PC-9 (cell line): Measurements from ENCODE around the gene KCNIP1. TPM values are rescaled to one million over a fixed set of nuclear protein-coding genes. Genes with fewer than 3 reads are reported as not detected.

ENCODE experiments used
- BruUV-seq: library from RNA; stranded (reverse); fragments of 400-500 nt; replicated peaks from 2 replicates; lab custom pipeline; 2021; lab: Mats Ljungman, UMichigan
- CTCF ChIA-PET: fragments of 300-600 bp; sonication (Branson Sonifier 250); formaldehyde crosslinking; loops from one replicate; lab custom pipeline; 2022; ENCODE audit warnings: antibody characterized with exemption; lab: Charles Lee
- POLR2A ChIA-PET: fragments of 300-600 bp; sonication (Branson Sonifier 250); formaldehyde crosslinking; loops from one replicate; lab custom pipeline; 2022; ENCODE audit warnings: antibody characterized with exemption; ENCODE audit not compliant: unreplicated experiment; lab: Charles Lee
- DNase-seq, 2 experiments: peaks; one replicate each; pipeline versions ENCODE4 v3.0.0 to v3.0.0-alpha.2; 2015 to 2022; ENCODE audit warnings: mixed read lengths in 1 of 2
- H2AFZ ChIP-seq: fragments of 200-600 bp; sonication (generic); 2 replicates; pipeline ENCODE4 v1.8.1; 2017; ENCODE audit warnings: antibody characterized with exemption
- H3F3A ChIP-seq: fragments of 200-600 bp; sonication (generic); 2 replicates; pipeline ENCODE4 v1.8.1; 2017; ENCODE audit warnings: antibody characterized with exemption, mild to moderate bottlenecking, low read depth; ENCODE audit not compliant: insufficient read depth
- H3K27ac ChIP-seq: fragments of 200-600 bp; sonication (generic); 2 replicates; pipeline ENCODE4 v1.6.1; 2016; ENCODE audit warnings: mixed run types
- H3K27me3 ChIP-seq: fragments of 200-600 bp; sonication (generic); 2 replicates; pipeline ENCODE4 v1.6.1; 2016; ENCODE audit warnings: low read depth, mixed run types; ENCODE audit not compliant: insufficient read depth
- H3K36me3 ChIP-seq: fragments of 200-600 bp; sonication (generic); 2 replicates; pipeline ENCODE4 v1.6.1; 2016; ENCODE audit warnings: low read depth, mixed run types
- H3K4me1 ChIP-seq: fragments of 200-600 bp; sonication (generic); replicated peaks from 2 replicates; pipeline ENCODE4 v1.6.1; 2016; ENCODE audit warnings: mixed run types; ENCODE audit not compliant: insufficient read depth
- H3K4me2 ChIP-seq: fragments of 200-600 bp; sonication (generic); 2 replicates; pipeline ENCODE4 v1.6.1; 2017; ENCODE audit warnings: mixed run types
- H3K4me3 ChIP-seq: fragments of 200-600 bp; sonication (generic); 2 replicates; pipeline ENCODE4 v1.6.1; 2016; ENCODE audit warnings: mixed run types
- H3K79me2 ChIP-seq: fragments of 200-600 bp; sonication (generic); 2 replicates; pipeline ENCODE4 v1.6.1; 2017; ENCODE audit warnings: low read depth, mixed run types
- H3K9me2 ChIP-seq: fragments of 200-600 bp; sonication (generic); 2 replicates; pipeline ENCODE4 v1.8.1; 2017; ENCODE audit warnings: mild to moderate bottlenecking; ENCODE audit not compliant: insufficient read depth
- H3K9me3 ChIP-seq: fragments of 200-600 bp; sonication (generic); 2 replicates; pipeline ENCODE4 v1.8.1; 2016; ENCODE audit warnings: low read depth; ENCODE audit not compliant: insufficient read depth
- H4K20me1 ChIP-seq: fragments of 200-600 bp; sonication (generic); 2 replicates; pipeline ENCODE4 v1.8.1; 2017; ENCODE audit not compliant: insufficient read depth
- CTCF ChIP-seq: fragments of 200-600 bp; sonication (generic); conservative IDR thresholded peaks from 2 replicates; pipeline ENCODE4 v1.6.1; 2017; ENCODE audit warnings: mixed run types, antibody characterized with exemption, mild to moderate bottlenecking, moderate library complexity
- EZH2 ChIP-seq: fragments of 200-600 bp; sonication (generic); IDR thresholded peaks from 2 replicates; pipeline ENCODE4 v1.8.0; 2017; ENCODE audit warnings: antibody characterized with exemption, low read depth
- intact Hi-C: fragments of 100-400 bp; cut with micrococcal nuclease; formaldehyde crosslinking; loops from one replicate; pipeline ENCODE4 v1.10.0; 2022; ENCODE audit not compliant: unreplicated experiment
- total RNA-seq: library from RNA; stranded (reverse); gene quantifications from 2 replicates; pipeline ENCODE4 v1.2.3, GENCODE V29; 2021

Gene KCNIP1
- total RNA-seq, 1 experiment from 2014 or later: not detected

- CTCF ChIA-PET: no interaction called here
- H3K4me2 ChIP-seq: no peak overlapping the region
- no peaks in the 10 kb centered on the region for H4K20me1 ChIP-seq
- H3K36me3 ChIP-seq: no peaks in the 10 kb centered on the region
- no peaks in the 10 kb centered on the region for H3K9me2 ChIP-seq
- H3K79me2 ChIP-seq: no peaks in the 10 kb centered on the region
- no peak for DNase-seq
- POLR2A ChIA-PET: no interaction called here
- H3K27ac ChIP-seq: no peak overlapping the region
- peaks cover 20% of the 10 kb centered on the region for H3K4me1 ChIP-seq
- H2AFZ ChIP-seq: no peak overlapping the region
- H3F3A ChIP-seq: peaks cover 14% of the 10 kb centered on the region; the same call in 1 of the 2 replicates
- intact Hi-C loops: no loop called here
- H3K9me3 ChIP-seq: no peaks in the 10 kb centered on the region; the same call in 1 of the 2 replicates
- no peak overlapping the region for H3K4me3 ChIP-seq
- no peaks in the 10 kb centered on the region; the same call in 1 of the 2 replicates for H3K27me3 ChIP-seq
- no peak for TF ChIP-seq CTCF
- TF ChIP-seq EZH2: no peak
- BruUV-seq: no TSS peak
Observed at GRCh38 chr5:170519549-170519948, 15.7 kb downstream of the KCNIP1 start.

- Histone ChIP-seq H3K36me3 (no peaks in the 10 kb centered on the region), H3K79me2 (no peaks in the 10 kb centered on the region), H3K4me1 (peaks cover 20% of the 10 kb centered on the region), H4K20me1 (no peaks in the 10 kb centered on the region), H3K9me2 (no peaks in the 10 kb centered on the region), H2AFZ (no peak overlapping the region), H3K4me2 (no peak overlapping the region), H3K27me3 (no peaks in the 10 kb centered on the region; the same call in 1 of the 2 replicates), H3K9me3 (no peaks in the 10 kb centered on the region; the same call in 1 of the 2 replicates), H3F3A (peaks cover 14% of the 10 kb centered on the region; the same call in 1 of the 2 replicates), H3K4me3 (no peak overlapping the region), H3K27ac (no peak overlapping the region)
- TF ChIP-seq CTCF (no peak), EZH2 (no peak)
- POLR2A ChIA-PET: no interaction called here
- BruUV-seq: no TSS peak
- no peak for DNase-seq
- CTCF ChIA-PET: no interaction called here
- intact Hi-C loops: no loop called here
Observed at GRCh38 chr5:170520372-170520771, 16.6 kb downstream of the KCNIP1 start.

- no peaks in the 10 kb centered on the region; the same call in 1 of the 2 replicates for H3K9me3 ChIP-seq
- peak; percentile 20 to 95 for DNase-seq
- intact Hi-C loops: no loop called here
- H4K20me1 ChIP-seq: no peaks in the 10 kb centered on the region
- H3K27me3 ChIP-seq: no peaks in the 10 kb centered on the region
- H3F3A ChIP-seq: peaks cover 14% of the 10 kb centered on the region; the same call in 1 of the 2 replicates
- H3K4me3 ChIP-seq: no peak overlapping the region
- no peak overlapping the region for H2AFZ ChIP-seq
- peak overlapping the region; percentile 44 for H3K27ac ChIP-seq
- peaks cover 20% of the 10 kb centered on the region for H3K4me1 ChIP-seq
- H3K36me3 ChIP-seq: no peaks in the 10 kb centered on the region
- TF ChIP-seq EZH2: no peak
- TF ChIP-seq CTCF: no peak
- peak overlapping the region; percentile 67 for H3K4me2 ChIP-seq
- ChIA-PET POLR2A (no interaction called here), CTCF (no interaction called here)
- no TSS peak for BruUV-seq
- H3K79me2 ChIP-seq: no peaks in the 10 kb centered on the region
- no peaks in the 10 kb centered on the region for H3K9me2 ChIP-seq
Observed at GRCh38 chr5:170522211-170523141, 18.7 kb downstream of the KCNIP1 start.
